ENCODE measurements around the gene SYF2.

SYF2 gene

GRCh38 chr1:25182629-25183028 is 49.7 kb downstream of the SYF2 start:
- DNase-seq = no peak

GRCh38 chr1:25180996-25181395 is 51.3 kb downstream of the SYF2 start:
- no peak for DNase-seq

- no peak for DNase-seq
Measured at GRCh38 chr1:25178917-25179561, 53.3 kb downstream of the SYF2 start.

GRCh38 chr1:25174730-25175612 is 57.3 kb downstream of the SYF2 start:
- no peak for DNase-seq

- DNase-seq = no peak
Measured at GRCh38 chr1:25174363-25174729, 58.0 kb downstream of the SYF2 start.

GRCh38 chr1:25173809-25174340 is 58.4 kb downstream of the SYF2 start:
- DNase-seq = no peak
